K562 (cell line): ENCODE measurements around the gene EXT2. TPM values are rescaled to one million over a fixed set of nuclear protein-coding genes. Genes with fewer than 3 reads are reported as not detected.

Experiments used
- ATAC-seq: fragments of 200-7000 bp; cut with Tn5 transposase; 3 replicates; pipeline ENCODE4 v1.9.1; 2020; ENCODE audit warnings: moderate library complexity
- BruUV-seq: library from RNA; stranded (reverse); fragments of 400-500 nt; replicated peaks from 2 replicates; lab custom pipeline; 2021; lab: Mats Ljungman, UMichigan
- CTCF ChIA-PET: fragments of 300-600 bp; formaldehyde crosslinking; extraction: SDS; loops from one replicate; lab custom pipeline; 2021; ENCODE audit warnings: low intra/inter-chr PET ratio; lab: Yijun Ruan, JAX
- POLR2A ChIA-PET: fragments of 300-600, 350-650 bp; sonication (Branson Sonifier 250); formaldehyde crosslinking; extraction: SDS; loops from one replicate; lab custom pipeline; 2021; ENCODE audit warnings: antibody characterized with exemption, inconsistent platforms; lab: Yijun Ruan, JAX
- DNase-seq, 4 experiments: peaks; one replicate each; pipeline versions ENCODE4 v3.0.0 to v3.0.0-alpha.2; 2011 to 2018; ENCODE audit warnings: low spot score in 3 of 4, mixed read lengths in 3 of 4; ENCODE audit errors: extremely low read depth in 1 of 4
- FAIRE-seq: peaks from 2 replicates; lab custom pipeline; 2011; peaks lifted over from hg19 to GRCh38; lab: Jason Lieb, UNC
- H2AFZ ChIP-seq: 2 replicates; pipeline ENCODE4 v1.6.0; 2011; ENCODE audit warnings: low read depth, low read length, control low read depth, inconsistent platforms
- H3K27ac ChIP-seq: fragments of 200-600 bp; 3 replicates; pipeline ENCODE4 v1.8.0; 2011; ENCODE audit warnings: low read depth, mild to moderate bottlenecking, control low read depth, inconsistent platforms, low read length, moderate library complexity, mixed read lengths; ENCODE audit errors: extremely low read depth
- H3K27me3 ChIP-seq, 2 experiments: fragments of 300-600 bp in 1 of 2; 2 replicates in 1 of 2; 3 replicates in 1 of 2; pipeline versions ENCODE4 v1.6.0 to v1.8.0; 2011; ENCODE audit warnings: inconsistent platforms in 2 of 2, low read length in 2 of 2, mild to moderate bottlenecking in 1 of 2, mixed read lengths in 1 of 2, moderate library complexity in 1 of 2; ENCODE audit not compliant: control insufficient read depth in 2 of 2, insufficient read depth in 2 of 2
- H3K36me3 ChIP-seq: fragments of 300-600 bp; 3 replicates; pipeline ENCODE4 v1.8.0; 2011; ENCODE audit warnings: mild to moderate bottlenecking, low read length, inconsistent platforms; ENCODE audit not compliant: control insufficient read depth, insufficient read depth
- H3K4me1 ChIP-seq, 2 experiments: fragments of 200-600 bp in 1 of 2; replicated peaks in 1 of 2; 2 replicates in 1 of 2; 3 replicates in 1 of 2; pipeline versions ENCODE4 v1.5.1 to v1.8.0; 2011; ENCODE audit warnings: inconsistent platforms in 2 of 2, low read length in 2 of 2, mild to moderate bottlenecking in 1 of 2, mixed read lengths in 1 of 2, moderate library complexity in 1 of 2; ENCODE audit not compliant: control insufficient read depth in 2 of 2, insufficient read depth in 2 of 2
- H3K4me2 ChIP-seq: 2 replicates; pipeline ENCODE4 v1.6.1; 2011; ENCODE audit warnings: low read length, control low read depth, inconsistent platforms, mixed read lengths; ENCODE audit not compliant: insufficient read depth
- H3K4me3 ChIP-seq: fragments of 200-600 bp; sonication (generic), shearing (Covaris generic); 2 replicates; pipeline ENCODE4 v1.5.1; 2016; ENCODE audit warnings: control low read depth, inconsistent platforms
- H3K79me2 ChIP-seq: fragments of 200-600 bp; 3 replicates; pipeline ENCODE4 v1.8.0; 2011; ENCODE audit warnings: low read length, inconsistent platforms; ENCODE audit not compliant: control insufficient read depth, insufficient read depth
- H3K9ac ChIP-seq, 2 experiments: 2 replicates each; pipeline versions ENCODE4 v1.6.0 to v1.6.1; 2011; ENCODE audit warnings: low read depth in 2 of 2, low read length in 2 of 2, control low read depth in 1 of 2, inconsistent platforms in 1 of 2, mild to moderate bottlenecking in 1 of 2, mixed read lengths in 1 of 2; ENCODE audit not compliant: insufficient read depth in 1 of 2
- H3K9me1 ChIP-seq: one replicate; pipeline ENCODE4 v1.6.0; 2011; ENCODE audit warnings: inconsistent platforms, mild to moderate bottlenecking, low read length, moderate library complexity; ENCODE audit not compliant: control insufficient read depth, insufficient read depth
- H3K9me3 ChIP-seq: replicated peaks from 2 replicates; pipeline ENCODE4 v1.5.1; 2011; ENCODE audit warnings: low read depth, low read length, inconsistent platforms; ENCODE audit not compliant: control insufficient read depth, insufficient read depth
- H4K20me1 ChIP-seq: replicated peaks from 2 replicates; pipeline ENCODE4 v1.6.1; 2011; ENCODE audit warnings: low read length, inconsistent platforms, mixed read lengths; ENCODE audit not compliant: control insufficient read depth, insufficient read depth
- CHAMP1 ChIP-seq: fragments of 450-650 bp; IDR thresholded peaks from 2 replicates; pipeline ENCODE4 v1.6.1; 2016; ENCODE audit warnings: mild to moderate bottlenecking
- ELF2 ChIP-seq: fragments of 250-450 bp; sonication (Bioruptor Pico); IDR thresholded peaks from 2 replicates; pipeline ENCODE4 v1.5.0; 2021; ENCODE audit warnings: mild to moderate bottlenecking
- GABPB1 ChIP-seq: sonication (generic); formaldehyde crosslinking; IDR thresholded peaks from 2 replicates; pipeline ENCODE4 v1.8.0; 2022; ENCODE audit warnings: mild to moderate bottlenecking, missing genetic modification reagents
- HNRNPH1 ChIP-seq: fragments of 200-400 bp; formaldehyde crosslinking; optimal IDR thresholded peaks from 2 replicates; pipeline ENCODE3; 2017; ENCODE audit warnings: low read depth, mild to moderate bottlenecking, low read length, moderate library complexity
- IRF2 ChIP-seq: sonication (generic); formaldehyde crosslinking; IDR thresholded peaks from 2 replicates; pipeline ENCODE4 v1.8.1; 2022; ENCODE audit warnings: mild to moderate bottlenecking, missing genetic modification reagents
- NR2C1 ChIP-seq, 2 experiments: fragments of 450-650 bp; IDR thresholded peaks; 2 replicates each; pipeline ENCODE4 v1.6.1; 2017; ENCODE audit warnings: mild to moderate bottlenecking in 2 of 2, antibody characterized with exemption in 1 of 2, inconsistent platforms in 1 of 2, missing compliant biosample characterization in 1 of 2, missing genetic modification characterization in 1 of 2
- PHF20 ChIP-seq: fragments of 450-650 bp; IDR thresholded peaks from 2 replicates; pipeline ENCODE4 v1.6.1; 2018; ENCODE audit not compliant: partially characterized antibody
- RBBP5 ChIP-seq: fragments of 200-600 bp; sonication (generic); IDR thresholded peaks from 2 replicates; pipeline ENCODE4 v1.6.1; 2012; ENCODE audit warnings: borderline replicate concordance, mild to moderate bottlenecking, low read length, control low read depth, inconsistent platforms; ENCODE audit not compliant: insufficient read depth, poor library complexity, severe bottlenecking
- SNIP1 ChIP-seq: fragments of 450-650 bp; IDR thresholded peaks from 2 replicates; pipeline ENCODE4 v1.7.1; 2017; ENCODE audit warnings: low read depth, mild to moderate bottlenecking
- SP2 ChIP-seq: IDR thresholded peaks from 2 replicates; pipeline ENCODE4 v1.6.1; 2011; ENCODE audit warnings: mild to moderate bottlenecking, low read depth, low read length, moderate library complexity; ENCODE audit not compliant: poor library complexity, severe bottlenecking; ENCODE audit errors: extremely low read depth
- SRSF3 ChIP-seq: fragments of 200-400 bp; formaldehyde crosslinking; IDR thresholded peaks from 2 replicates; pipeline ENCODE4 v1.6.1; 2016; ENCODE audit warnings: mild to moderate bottlenecking, low read length, moderate library complexity; ENCODE audit not compliant: insufficient read depth
- ZFX ChIP-seq: sonication (generic); formaldehyde crosslinking; IDR thresholded peaks from 2 replicates; pipeline ENCODE4 v1.8.0; 2022; ENCODE audit warnings: mild to moderate bottlenecking, missing genetic modification reagents, moderate library complexity
- ZNF395 ChIP-seq: fragments of 200-800 bp; sonication (Bioruptor generic); IDR thresholded peaks from 2 replicates; pipeline ENCODE4 v1.6.1; 2017; ENCODE audit warnings: missing genetic modification characterization, missing compliant biosample characterization
- WGBS: fragments of 100-300 bp; shearing (Covaris generic); methylation state at CpG from one replicate; pipeline ENCODE4 v1.1.6; 2016; ENCODE audit warnings: low coverage, mixed read lengths; ENCODE audit not compliant: insufficient coverage; ENCODE audit errors: missing lambda C conversion rate; 5-methylcytosine and 5-hydroxymethylcytosine counted together
- in situ Hi-C: fragments of 300-500 bp; cut with MboI; formaldehyde crosslinking; loops from 4 replicates; pipeline ENCODE4 v1.15.0; 2018; ENCODE audit warnings: inconsistent platforms, mixed read lengths
- intact Hi-C: fragments of 100-400 bp; cut with micrococcal nuclease; formaldehyde crosslinking; loops from 2 replicates; pipeline ENCODE4 v1.14.2; 2022
- polyA plus RNA-seq, 8 experiments: library from polyadenylated mRNA; depleted of rRNA in 4 of 8; stranded (reverse) in 5 of 8; unstranded in 3 of 8; fragments of >200 nt; fragmentation: Nextera tagmentation in 2 of 8; fragmentation: Illumina TruSeq in 1 of 8; extraction: Ambion mirVana in 2 of 8; extraction: Trizol in 1 of 8; gene quantifications; 2 replicates each; pipeline versions ENCODE4 v1.2.1 to v1.2.3, GENCODE V29; 2011 to 2014; ENCODE audit warnings: inconsistent platforms in 1 of 8, missing spikeins in 1 of 8
- total RNA-seq, 7 experiments: library from RNA; depleted of rRNA in 6 of 7; stranded (reverse); fragments of >200 nt in 6 of 7; fragmentation: Illumina TruSeq in 2 of 7; extraction: Trizol in 2 of 7; gene quantifications; 2 replicates each; pipeline versions ENCODE4 v1.2.1 to v1.2.3, GENCODE V29; 2011 to 2021; ENCODE audit warnings: low replicate concordance in 1 of 7
- TF ChIP-seq, protein P1 (sequence below): fragments of 250-450 bp; sonication (Bioruptor Pico); IDR thresholded peaks from 2 replicates; pipeline ENCODE4 v1.4.0; 2020; ENCODE audit warnings: mild to moderate bottlenecking, moderate library complexity, borderline replicate concordance
- TF ChIP-seq, protein P2 (sequence below): fragments of 450-650 bp; formaldehyde crosslinking; IDR thresholded peaks from 2 replicates; pipeline ENCODE4 v1.4.0; 2022; ENCODE audit warnings: missing genetic modification characterization

The EXT2 gene
- total and polyA plus RNA-seq, 9 of the 15 experiments (the other 6 are each of a cell fraction or from before 2014, with no cell fraction given), result 7.5 to 52.1 (median 38.1) TPM

- Histone ChIP-seq H4K20me1 (no peaks in the 10 kb centered on the region), H3K4me3 (no peak overlapping the region), H3K9ac (no peak overlapping the region; a peak in 1 of 4 replicates), H2AFZ (no peak overlapping the region), H3K9me1 (no peaks in the 10 kb centered on the region), H3K27ac (no peak overlapping the region), H3K4me1 (no peaks in the 10 kb centered on the region), H3K36me3 (peaks cover 20% of the 10 kb centered on the region), H3K4me2 (no peak overlapping the region), H3K79me2 (no peaks in the 10 kb centered on the region), H3K9me3 (no peaks in the 10 kb centered on the region), H3K27me3 (no peaks in the 10 kb centered on the region)
- no peak for FAIRE-seq
- intact Hi-C loops (no loop called here), in situ Hi-C loops (no loop called here)
- ChIA-PET POLR2A (interaction anchor here (0.7 to 0.8 kb wide), 2 partner anchors 8 to 9 kb away, joined by 3 to 4 read pairs; no protein-coding TSS in a partner anchor), CTCF (no interaction called here)
- no peak for ATAC-seq
- no peak for DNase-seq
- BruUV-seq, result no TSS peak
- 85% methylated on average over 2 of the region's 2 CpGs for WGBS
- no peak for TF ChIP-seq IRF2 (CRISPR knock-in tag)
- TF ChIP-seq ELF2 (CRISPR knock-in tag), result no peak
- no peak for TF ChIP-seq HNRNPH1
- TF ChIP-seq NR2C1 (IDR thresholded peaks at IDR 0.05), result no peak
- TF ChIP-seq NR2C1 (tag; IDR thresholded peaks at IDR 0.05), result no peak
- no peak for TF ChIP-seq GABPB1 (CRISPR knock-in tag)
- no peak for TF ChIP-seq PHF20
- TF ChIP-seq SP2, result no peak
- TF ChIP-seq SRSF3, result no peak
- TF ChIP-seq, protein P1, sequence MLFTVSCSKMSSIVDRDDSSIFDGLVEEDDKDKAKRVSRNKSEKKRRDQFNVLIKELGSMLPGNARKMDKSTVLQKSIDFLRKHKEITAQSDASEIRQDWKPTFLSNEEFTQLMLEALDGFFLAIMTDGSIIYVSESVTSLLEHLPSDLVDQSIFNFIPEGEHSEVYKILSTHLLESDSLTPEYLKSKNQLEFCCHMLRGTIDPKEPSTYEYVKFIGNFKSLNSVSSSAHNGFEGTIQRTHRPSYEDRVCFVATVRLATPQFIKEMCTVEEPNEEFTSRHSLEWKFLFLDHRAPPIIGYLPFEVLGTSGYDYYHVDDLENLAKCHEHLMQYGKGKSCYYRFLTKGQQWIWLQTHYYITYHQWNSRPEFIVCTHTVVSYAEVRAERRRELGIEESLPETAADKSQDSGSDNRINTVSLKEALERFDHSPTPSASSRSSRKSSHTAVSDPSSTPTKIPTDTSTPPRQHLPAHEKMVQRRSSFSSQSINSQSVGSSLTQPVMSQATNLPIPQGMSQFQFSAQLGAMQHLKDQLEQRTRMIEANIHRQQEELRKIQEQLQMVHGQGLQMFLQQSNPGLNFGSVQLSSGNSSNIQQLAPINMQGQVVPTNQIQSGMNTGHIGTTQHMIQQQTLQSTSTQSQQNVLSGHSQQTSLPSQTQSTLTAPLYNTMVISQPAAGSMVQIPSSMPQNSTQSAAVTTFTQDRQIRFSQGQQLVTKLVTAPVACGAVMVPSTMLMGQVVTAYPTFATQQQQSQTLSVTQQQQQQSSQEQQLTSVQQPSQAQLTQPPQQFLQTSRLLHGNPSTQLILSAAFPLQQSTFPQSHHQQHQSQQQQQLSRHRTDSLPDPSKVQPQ (CRISPR knock-in tag), result no peak
- no peak for TF ChIP-seq ZFX (CRISPR knock-in tag)
- no peak for TF ChIP-seq RBBP5
- TF ChIP-seq CHAMP1, result no peak
- TF ChIP-seq, protein P2, sequence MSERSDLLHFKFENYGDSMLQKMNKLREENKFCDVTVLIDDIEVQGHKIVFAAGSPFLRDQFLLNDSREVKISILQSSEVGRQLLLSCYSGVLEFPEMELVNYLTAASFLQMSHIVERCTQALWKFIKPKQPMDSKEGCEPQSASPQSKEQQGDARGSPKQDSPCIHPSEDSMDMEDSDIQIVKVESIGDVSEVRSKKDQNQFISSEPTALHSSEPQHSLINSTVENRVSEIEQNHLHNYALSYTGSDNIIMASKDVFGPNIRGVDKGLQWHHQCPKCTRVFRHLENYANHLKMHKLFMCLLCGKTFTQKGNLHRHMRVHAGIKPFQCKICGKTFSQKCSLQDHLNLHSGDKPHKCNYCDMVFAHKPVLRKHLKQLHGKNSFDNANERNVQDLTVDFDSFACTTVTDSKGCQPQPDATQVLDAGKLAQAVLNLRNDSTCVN (CRISPR knock-in tag), result no peak
- TF ChIP-seq ZNF395 (CRISPR knock-in tag), result no peak
- TF ChIP-seq SNIP1, result no peak
These were observed 140.8 kb downstream of the EXT2 start for GRCh38 chr11:44236296-44236695.
